Osteocyte (in vitro differentiated cells): Measurements from ENCODE around the gene SLC17A4. TPM values are rescaled to one million over a fixed set of nuclear protein-coding genes. Genes with fewer than 3 reads are reported as not detected.
"Not testable (repeated sequence)": the region's sequence is repeated elsewhere in the genome, so short reads cannot be mapped to it uniquely, and the experiment has no call there.

Experiments used
- DNase-seq: peaks from one replicate; pipeline ENCODE4 v3.0.0; 2021; ENCODE audit warnings: mixed read lengths; ENCODE audit not compliant: unreplicated experiment; ENCODE audit errors: extremely low spot score
- H3K27ac Mint-ChIP-seq: one replicate; pipeline ENCODE4 v1.8.0; 2021; ENCODE audit warnings: mild to moderate bottlenecking, mixed read lengths; ENCODE audit not compliant: unreplicated experiment
- H3K27me3 Mint-ChIP-seq: one replicate; pipeline ENCODE4 v1.8.0; 2021; ENCODE audit warnings: mixed read lengths; ENCODE audit not compliant: unreplicated experiment
- H3K36me3 Mint-ChIP-seq: one replicate; pipeline ENCODE4 v1.8.0; 2021; ENCODE audit warnings: mixed read lengths; ENCODE audit not compliant: unreplicated experiment
- H3K4me1 Mint-ChIP-seq: one replicate; pipeline ENCODE4 v1.8.0; 2021; ENCODE audit warnings: mixed read lengths; ENCODE audit not compliant: unreplicated experiment
- H3K4me3 Mint-ChIP-seq: one replicate; pipeline ENCODE4 v1.8.0; 2021; ENCODE audit warnings: mild to moderate bottlenecking, moderate library complexity, mixed read lengths; ENCODE audit not compliant: unreplicated experiment
- H3K9me3 Mint-ChIP-seq: one replicate; pipeline ENCODE4 v1.8.0; 2021; ENCODE audit warnings: mixed read lengths; ENCODE audit not compliant: unreplicated experiment
- CTCF ChIP-seq: fragments of 200-600 bp; sonication (generic); IDR thresholded peaks from 2 replicates; pipeline ENCODE4 v1.5.0; 2021; ENCODE audit warnings: antibody characterized with exemption, mild to moderate bottlenecking, moderate library complexity
- total RNA-seq: library from RNA; stranded (reverse); gene quantifications from 2 replicates; pipeline ENCODE4 v1.2.1, GENCODE V29; 2021

SLC17A4 gene
- total RNA-seq, 1 donor from 2014 or later = not detected

- H3K36me3 Mint-ChIP-seq = no peaks in the 10 kb centered on the region
- no peaks in the 10 kb centered on the region for H3K9me3 Mint-ChIP-seq
- no peak for DNase-seq
- H3K4me1 Mint-ChIP-seq = no peaks in the 10 kb centered on the region
- peaks cover 4% of the 10 kb centered on the region for H3K27me3 Mint-ChIP-seq
- no peak overlapping the region for H3K27ac Mint-ChIP-seq
- H3K4me3 Mint-ChIP-seq = no peak overlapping the region
- no peak for TF ChIP-seq CTCF
These were observed 8.7 kb upstream of the SLC17A4 start for GRCh38 chr6:25745836-25746235.

- no peak overlapping the region for H3K27ac Mint-ChIP-seq
- no peaks in the 10 kb centered on the region for H3K4me1 Mint-ChIP-seq
- no peaks in the 10 kb centered on the region for H3K36me3 Mint-ChIP-seq
- no peak for DNase-seq
- no peaks in the 10 kb centered on the region for H3K9me3 Mint-ChIP-seq
- no peak for TF ChIP-seq CTCF
- H3K27me3 Mint-ChIP-seq = peaks cover 4% of the 10 kb centered on the region
- H3K4me3 Mint-ChIP-seq = no peak overlapping the region
These were observed 7.6 kb upstream of the SLC17A4 start for GRCh38 chr6:25746968-25747367.

- Mint-ChIP-seq H3K27me3 (peaks cover 4% of the 10 kb centered on the region), H3K4me3 (no peak overlapping the region), H3K27ac (no peak overlapping the region), H3K36me3 (no peaks in the 10 kb centered on the region), H3K4me1 (no peaks in the 10 kb centered on the region), H3K9me3 (no peaks in the 10 kb centered on the region)
- no peak for DNase-seq
- TF ChIP-seq CTCF = no peak
These were observed 7.1 kb upstream of the SLC17A4 start for GRCh38 chr6:25747477-25747876.

GRCh38 chr6:25748049-25748448 is 6.5 kb upstream of the SLC17A4 start:
- Mint-ChIP-seq H3K36me3 (no peaks in the 10 kb centered on the region), H3K9me3 (no peaks in the 10 kb centered on the region), H3K4me3 (no peak overlapping the region), H3K4me1 (no peaks in the 10 kb centered on the region), H3K27me3 (peaks cover 4% of the 10 kb centered on the region), H3K27ac (no peak overlapping the region)
- DNase-seq = no peak
- TF ChIP-seq CTCF = no peak

GRCh38 chr6:25748601-25749517 is 5.7 kb upstream of the SLC17A4 start:
- not testable (repeated sequence) for DNase-seq, H3K4me1 Mint-ChIP-seq, H3K4me3 Mint-ChIP-seq, H3K9me3 Mint-ChIP-seq, H3K27ac Mint-ChIP-seq, H3K27me3 Mint-ChIP-seq, H3K36me3 Mint-ChIP-seq
